HG03571 (cell line): ENCODE results near the gene CLDN12.
"Not testable (repeated sequence)": the region's sequence is repeated elsewhere in the genome, so short reads cannot be mapped to it uniquely, and the experiment has no call there.

ENCODE experiments used
- ATAC-seq: cut with Tn5 transposase; IDR thresholded peaks from one replicate; pipeline ENCODE4 v1.9.1; 2021; ENCODE audit not compliant: unreplicated experiment

The CLDN12 gene

DNA sequence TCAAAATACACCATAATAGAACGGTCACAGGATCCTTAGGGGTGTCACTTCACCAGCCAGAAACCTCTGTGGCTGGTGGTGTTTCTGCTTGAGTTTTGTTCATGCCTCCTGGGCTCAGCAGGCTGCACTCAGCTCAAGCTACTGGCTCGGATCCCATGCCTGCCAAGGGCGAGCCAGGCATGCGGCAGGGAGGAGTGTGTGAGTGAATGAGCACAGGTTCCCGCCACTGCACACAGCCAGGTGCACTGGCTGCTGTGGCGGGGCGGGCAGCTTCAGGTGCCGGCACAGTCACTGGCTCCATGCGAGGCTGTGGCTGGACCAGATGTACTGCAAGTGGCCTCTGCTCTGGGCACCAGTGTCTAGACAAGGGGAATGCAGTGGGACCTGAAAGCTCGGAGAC lies 29.5 kb downstream of the CLDN12 start:
- no peak for ATAC-seq

DNA sequence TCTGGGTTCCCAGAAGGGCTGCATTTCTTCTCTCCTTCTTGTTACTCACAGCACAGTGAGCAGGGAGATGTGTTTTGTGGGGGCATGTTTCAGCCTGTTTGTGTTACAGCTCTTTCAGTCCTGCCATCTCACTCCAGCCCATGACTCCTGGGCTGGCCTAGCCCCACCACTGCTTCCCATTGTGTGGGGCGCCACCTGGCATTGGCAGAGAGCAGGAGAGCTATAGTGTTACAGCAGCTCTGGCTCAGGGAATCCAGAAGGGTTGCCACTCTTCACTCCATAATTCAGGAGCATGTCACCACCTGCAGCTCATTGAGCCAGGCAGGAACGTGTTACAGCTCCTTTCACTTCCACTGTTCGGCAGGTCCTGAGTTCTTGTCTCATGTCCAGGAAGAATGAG lies 30.0 kb downstream of the CLDN12 start:
- no peak for ATAC-seq

DNA sequence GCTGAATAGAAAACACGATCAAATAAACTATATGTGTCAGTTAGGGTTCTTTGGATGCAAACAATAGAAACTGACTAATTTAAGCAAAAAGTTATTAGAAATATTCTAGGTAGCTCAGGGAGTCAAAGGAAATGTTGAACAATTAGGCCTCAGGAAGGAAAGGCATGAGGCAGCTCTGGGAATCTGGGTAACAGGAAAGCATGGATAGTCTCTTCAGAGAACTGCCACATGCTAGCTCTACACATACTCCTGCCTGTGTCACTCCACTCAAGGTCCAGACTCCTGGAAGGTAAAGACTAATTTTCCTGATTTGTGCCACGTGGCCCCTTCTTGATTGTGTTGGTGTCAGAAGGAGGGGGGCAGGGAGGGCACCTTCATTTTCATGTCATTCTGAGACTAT lies 42.4 kb downstream of the CLDN12 start:
- ATAC-seq = no peak

DNA sequence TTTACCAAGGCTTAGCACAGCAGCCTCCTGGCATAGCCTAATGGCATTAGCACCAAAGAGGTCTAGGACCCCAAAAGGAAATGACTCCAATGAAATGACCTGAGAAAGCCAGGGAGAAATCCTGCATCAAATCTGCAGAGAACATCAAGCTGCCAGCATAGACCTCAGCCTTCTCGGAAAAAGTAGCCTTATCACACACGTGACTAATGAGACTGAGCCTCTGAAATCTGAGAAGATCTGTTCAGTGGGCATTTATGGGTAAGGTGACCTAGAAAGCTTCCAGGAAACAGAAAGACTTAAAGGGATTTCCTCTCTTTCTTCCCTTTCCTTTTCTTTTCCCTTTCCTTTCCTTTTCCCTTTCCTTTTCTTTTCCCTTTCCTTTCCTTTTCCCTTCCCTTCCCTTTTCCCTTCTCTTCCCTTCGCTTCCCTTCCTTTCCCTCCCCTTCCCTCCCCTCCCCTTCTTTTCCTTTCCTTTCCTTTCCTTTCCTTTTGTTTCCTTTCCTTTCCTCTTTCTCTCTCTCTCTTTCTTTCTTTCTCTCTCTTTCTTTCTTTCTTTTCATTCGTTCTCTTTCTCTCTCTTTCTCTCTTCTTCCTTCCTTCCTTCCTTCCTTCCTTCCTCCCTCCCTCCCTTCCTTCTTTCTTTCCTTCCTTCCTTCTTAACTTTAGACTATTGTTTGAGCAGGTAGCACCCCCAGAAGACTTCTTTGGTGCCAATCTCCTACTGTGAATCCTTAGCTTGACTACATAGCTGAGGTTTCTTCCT lies 43.1 kb downstream of the CLDN12 start:
- no peak for ATAC-seq

DNA sequence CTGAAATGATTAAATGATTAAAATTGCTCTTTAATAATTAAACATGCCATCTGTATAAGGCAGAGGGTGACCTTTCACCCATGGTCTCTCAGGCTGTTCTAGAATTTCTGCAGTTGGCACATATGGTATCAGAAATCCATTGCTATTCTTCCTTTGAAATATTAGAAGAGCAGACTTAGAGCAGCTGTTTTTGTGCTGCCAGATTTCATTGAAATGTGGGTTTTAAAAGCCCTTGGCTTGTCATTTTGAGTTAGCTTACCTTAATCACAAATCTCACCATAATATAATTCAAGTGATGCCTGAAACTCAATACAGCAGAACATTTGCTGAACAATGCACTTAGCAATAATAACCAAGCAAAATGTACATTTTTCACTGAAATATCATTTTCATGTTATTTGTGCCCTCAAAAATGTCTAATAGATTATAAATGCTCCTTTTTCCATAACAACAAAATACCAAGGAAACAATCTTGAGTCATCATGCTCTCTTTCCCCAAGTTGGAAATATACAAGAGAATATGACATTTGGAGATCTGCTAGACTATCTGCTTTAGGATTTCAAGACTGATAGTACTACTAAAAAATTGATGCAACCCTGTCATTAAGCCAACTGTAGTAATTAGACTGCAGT lies 50.1 kb downstream of the CLDN12 start:
- no peak for ATAC-seq

DNA sequence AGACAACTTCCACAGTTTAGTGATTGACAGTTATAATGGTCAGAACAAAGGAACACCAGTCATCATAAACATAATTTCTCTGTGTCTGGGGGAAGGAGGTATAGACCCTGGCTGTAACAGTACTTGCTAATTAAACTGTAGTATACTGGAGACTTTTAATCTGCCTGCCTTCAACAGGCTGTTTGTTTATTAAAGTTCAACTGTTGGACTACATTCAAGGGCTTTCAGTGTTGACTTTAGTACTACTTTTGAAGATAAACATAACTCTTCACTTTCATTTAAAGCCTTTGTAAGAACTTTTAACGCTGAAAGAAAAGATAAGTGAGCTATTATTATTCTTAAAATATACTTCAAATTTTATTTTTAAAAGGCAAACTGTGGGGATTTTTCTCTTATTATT lies 50.7 kb downstream of the CLDN12 start:
- ATAC-seq = no peak

DNA sequence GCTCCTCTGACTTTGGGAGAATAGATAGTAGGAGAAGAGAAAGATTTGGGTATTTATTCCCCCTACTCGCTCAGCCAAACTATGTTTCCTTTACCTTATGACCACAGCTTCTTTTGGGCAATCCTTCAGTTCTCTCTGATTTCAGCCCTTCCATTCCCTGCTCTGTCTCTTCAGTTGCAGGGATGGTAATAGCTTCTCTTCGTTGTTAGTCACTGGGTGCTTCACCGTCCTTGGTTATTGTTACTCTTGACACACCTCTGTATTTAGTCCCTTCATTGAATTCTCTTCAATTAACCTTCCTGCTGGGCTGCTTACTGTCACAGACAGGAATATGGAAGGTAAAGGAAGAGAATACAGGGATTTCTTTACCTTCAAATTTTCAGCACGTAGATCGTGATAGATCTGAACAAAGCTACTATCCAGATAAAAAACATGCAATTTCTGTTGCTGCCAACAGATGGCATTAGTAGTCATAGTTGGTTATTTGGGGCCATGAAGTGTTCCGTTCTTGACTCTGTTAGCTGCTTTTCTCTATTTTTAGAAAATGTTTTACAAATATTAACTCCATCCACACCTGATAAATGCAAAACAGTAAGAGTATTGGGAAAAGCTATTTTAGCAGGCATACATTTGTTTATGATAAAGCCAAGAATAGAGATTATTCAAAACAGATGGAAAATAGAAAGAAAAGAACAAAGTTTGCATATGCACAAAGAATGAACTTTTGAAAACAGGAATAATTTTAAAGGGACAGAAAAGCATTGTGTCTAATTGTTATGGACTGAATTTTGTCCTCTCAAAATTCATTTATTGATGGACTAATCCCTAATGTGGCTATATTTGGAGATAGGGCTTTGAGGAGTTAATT lies 52.1 kb downstream of the CLDN12 start:
- peak; percentile 77 for ATAC-seq

DNA sequence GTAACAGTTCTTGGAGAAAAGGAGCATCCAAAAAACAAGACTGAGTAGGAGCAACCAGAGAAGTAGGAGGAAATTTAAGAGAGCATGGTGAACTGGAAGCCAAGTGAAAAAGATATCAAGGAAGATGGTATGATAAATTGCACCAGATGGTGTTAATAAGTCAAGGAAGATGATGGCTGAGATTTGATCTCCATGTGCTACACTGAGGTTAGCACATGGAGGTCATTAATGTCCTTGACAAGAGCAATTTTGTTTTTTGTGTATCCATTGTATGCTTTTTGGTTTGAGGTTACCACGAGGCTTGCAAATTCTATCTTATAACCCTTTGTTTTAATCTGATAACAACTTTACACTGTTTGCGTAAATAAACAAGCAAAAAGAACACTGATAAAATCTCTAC lies 54.8 kb downstream of the CLDN12 start:
- no peak for ATAC-seq

DNA sequence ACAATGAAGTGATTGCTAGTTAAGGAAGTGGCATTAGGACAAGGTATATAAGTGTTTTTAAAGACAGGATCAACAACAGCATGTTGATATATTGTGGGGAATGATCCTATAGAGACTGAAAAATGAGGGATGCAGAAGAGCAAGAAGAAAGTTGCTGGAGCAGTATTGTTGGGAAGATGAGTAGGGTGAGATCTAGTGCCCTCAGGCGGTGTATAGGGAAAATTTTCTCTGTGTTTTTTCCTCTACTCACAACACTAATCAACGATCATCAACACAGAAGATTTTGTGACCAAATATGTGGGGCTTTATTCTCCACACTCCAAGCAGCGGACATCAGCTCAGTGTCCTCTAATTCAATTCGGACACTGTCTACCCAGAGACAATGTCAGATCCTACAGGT lies 56.6 kb downstream of the CLDN12 start:
- no peak for ATAC-seq

DNA sequence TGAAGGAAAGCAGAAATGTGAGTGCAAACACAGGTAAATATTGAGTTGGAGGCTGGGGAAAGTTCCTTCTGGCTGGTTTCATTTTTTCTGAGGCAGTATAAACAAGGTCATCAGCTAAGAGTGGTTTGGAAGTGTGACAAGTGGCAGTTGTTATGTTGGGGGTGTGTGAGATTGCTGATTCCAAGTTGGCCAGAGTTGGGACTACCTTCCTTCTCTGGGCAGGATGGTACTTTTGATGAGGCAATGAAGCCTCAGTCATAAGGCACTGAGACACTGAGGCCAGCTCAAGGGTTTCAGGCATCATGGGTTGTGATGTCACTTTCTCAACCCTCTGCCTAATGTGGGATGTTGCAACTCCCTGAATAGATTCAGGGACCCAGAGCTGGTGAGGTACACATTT lies 58.0 kb downstream of the CLDN12 start:
- no peak for ATAC-seq

DNA sequence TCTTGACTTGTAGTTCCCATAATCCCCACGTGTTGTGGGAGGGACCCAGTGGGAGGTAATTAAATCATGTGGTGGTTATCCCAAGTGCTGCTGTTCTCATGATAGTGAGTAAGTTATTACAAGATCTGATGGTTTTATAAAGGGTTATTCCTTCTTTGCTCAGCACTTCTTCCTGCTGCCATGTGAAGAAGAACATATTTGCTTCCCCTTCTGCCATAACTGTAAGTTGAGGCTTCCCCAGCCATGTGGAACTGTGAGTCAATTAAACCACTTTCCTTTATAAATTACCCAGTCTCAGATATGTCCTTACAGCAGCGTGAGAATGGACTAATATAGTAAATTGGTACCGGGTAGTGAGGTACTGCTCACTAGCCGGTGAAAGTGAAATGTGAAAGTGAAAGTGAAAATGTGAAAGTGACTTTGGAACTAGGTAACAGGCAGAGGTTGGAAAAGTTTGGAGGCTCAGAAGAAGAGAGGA lies 59.9 kb downstream of the CLDN12 start:
- ATAC-seq = not testable (repeated sequence)
